Mesodermal cell (in vitro differentiated cells): ENCODE results near the gene METTL16.
"Not testable (repeated sequence)": the region's sequence is repeated elsewhere in the genome, so short reads cannot be mapped to it uniquely, and the experiment has no call there.

Experiments used
- H3K27ac ChIP-seq: 2 replicates; pipeline ENCODE4 v1.7.0; 2013; ENCODE audit warnings: mild to moderate bottlenecking, low read depth, low read length, moderate library complexity; ENCODE audit not compliant: severe bottlenecking
- H3K36me3 ChIP-seq: 2 replicates; pipeline ENCODE4 v1.7.1; 2013; ENCODE audit warnings: mild to moderate bottlenecking, low read length, moderate library complexity; ENCODE audit not compliant: control insufficient read depth, insufficient read depth
- H3K4me1 ChIP-seq: one replicate; pipeline ENCODE4 v1.7.1; 2013; ENCODE audit warnings: mild to moderate bottlenecking, low read length; ENCODE audit not compliant: insufficient read depth, control insufficient read depth, poor library complexity, severe bottlenecking
- H3K4me3 ChIP-seq: 2 replicates; pipeline ENCODE4 v1.7.0; 2013; ENCODE audit warnings: low read length, control low read depth, mild to moderate bottlenecking; ENCODE audit not compliant: insufficient read depth, poor library complexity, severe bottlenecking; ENCODE audit errors: extremely low read depth
- H3K9me3 ChIP-seq: 2 replicates; pipeline ENCODE4 v1.7.1; 2013; ENCODE audit warnings: mild to moderate bottlenecking, low read length, moderate library complexity; ENCODE audit not compliant: control insufficient read depth
- WGBS, 2 experiments: methylation state at CpG; one replicate each; pipeline ENCODE4 v1.1.5; 2013; ENCODE audit warnings: missing lambda C conversion rate in 2 of 2; ENCODE audit not compliant: insufficient coverage in 2 of 2; 5-methylcytosine and 5-hydroxymethylcytosine counted together

METTL16 gene

DNA sequence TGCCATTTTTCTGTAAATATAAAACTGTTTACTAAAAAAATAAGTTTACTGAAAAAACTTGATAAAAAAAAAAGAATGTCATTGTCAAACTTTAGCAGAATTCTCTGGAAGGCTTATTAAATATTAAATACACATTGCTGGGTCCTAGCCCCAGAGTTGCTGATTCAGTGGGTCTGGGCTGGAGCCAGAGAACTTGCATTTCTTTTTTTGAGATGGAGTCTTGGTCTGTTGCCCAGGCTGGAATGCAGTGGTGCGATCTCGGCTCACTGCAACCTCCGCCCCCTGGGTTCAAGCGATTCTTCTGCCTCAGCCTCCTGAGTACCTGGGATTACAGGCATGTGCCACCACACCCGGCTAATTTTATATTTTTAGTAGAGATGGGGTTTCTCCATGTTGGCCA, 25.9 kb upstream of the METTL16 start:
- H3K27ac ChIP-seq, H3K9me3 ChIP-seq: not testable (repeated sequence)
- WGBS, 2 experiments, result 83 to 96% methylated on average over 1 to 5 of the region's 5 CpGs

GRCh38 chr17:2532146-2532720, 20.5 kb upstream of the METTL16 start:
- H3K9me3 ChIP-seq, result no peaks in the 10 kb centered on the region
- H3K36me3 ChIP-seq, result no peaks in the 10 kb centered on the region
- 91 to 93% methylated on average over 14 to 29 of the region's 37 CpGs for WGBS, 2 experiments
- no peak overlapping the region for H3K4me3 ChIP-seq
- H3K4me1 ChIP-seq, result no peaks in the 10 kb centered on the region
- no peak overlapping the region for H3K27ac ChIP-seq

More for the DNA sequence above, 25.9 kb upstream of the METTL16 start:
- H3K36me3 ChIP-seq, H3K4me3 ChIP-seq, H3K4me1 ChIP-seq: not testable (repeated sequence)

DNA sequence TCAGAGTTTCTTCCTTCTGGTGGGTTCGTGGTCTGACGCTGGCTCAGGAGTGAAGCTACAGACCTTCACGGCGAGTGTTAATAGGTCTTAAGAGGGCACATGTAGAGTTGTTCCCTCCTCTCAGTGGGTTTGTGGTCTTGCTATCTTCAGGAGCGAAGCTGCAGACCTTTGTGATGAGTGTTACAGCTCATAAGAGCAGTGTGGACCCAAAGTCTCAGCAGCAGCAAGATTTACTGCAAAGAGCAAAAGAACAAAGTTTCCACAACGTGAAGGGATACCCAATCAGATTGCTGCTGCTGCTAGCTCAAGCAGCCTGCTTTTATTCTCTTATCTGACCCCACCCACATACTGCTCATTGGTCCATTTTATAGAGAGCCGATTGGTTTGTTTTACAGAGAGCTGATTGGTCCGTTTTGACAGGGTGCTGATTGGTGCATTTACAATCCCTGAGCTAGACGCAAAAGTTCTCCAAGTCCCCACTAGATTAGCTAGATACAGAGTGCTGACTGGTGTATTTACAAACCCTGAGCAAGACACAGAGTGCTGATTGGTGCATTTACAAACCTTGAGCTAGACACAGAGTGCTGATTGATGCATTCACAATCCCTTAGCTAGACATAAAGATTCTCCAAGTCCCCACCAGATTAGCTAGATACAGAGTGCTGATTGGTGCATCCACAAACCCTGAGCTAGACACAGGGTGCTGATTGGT, 19.7 kb upstream of the METTL16 start:
- H3K9me3 ChIP-seq, H3K36me3 ChIP-seq, H3K4me1 ChIP-seq, H3K27ac ChIP-seq, H3K4me3 ChIP-seq: not testable (repeated sequence)
- WGBS, 2 experiments, result 93 to 100% methylated on average over 1 to 5 of the region's 9 CpGs

DNA sequence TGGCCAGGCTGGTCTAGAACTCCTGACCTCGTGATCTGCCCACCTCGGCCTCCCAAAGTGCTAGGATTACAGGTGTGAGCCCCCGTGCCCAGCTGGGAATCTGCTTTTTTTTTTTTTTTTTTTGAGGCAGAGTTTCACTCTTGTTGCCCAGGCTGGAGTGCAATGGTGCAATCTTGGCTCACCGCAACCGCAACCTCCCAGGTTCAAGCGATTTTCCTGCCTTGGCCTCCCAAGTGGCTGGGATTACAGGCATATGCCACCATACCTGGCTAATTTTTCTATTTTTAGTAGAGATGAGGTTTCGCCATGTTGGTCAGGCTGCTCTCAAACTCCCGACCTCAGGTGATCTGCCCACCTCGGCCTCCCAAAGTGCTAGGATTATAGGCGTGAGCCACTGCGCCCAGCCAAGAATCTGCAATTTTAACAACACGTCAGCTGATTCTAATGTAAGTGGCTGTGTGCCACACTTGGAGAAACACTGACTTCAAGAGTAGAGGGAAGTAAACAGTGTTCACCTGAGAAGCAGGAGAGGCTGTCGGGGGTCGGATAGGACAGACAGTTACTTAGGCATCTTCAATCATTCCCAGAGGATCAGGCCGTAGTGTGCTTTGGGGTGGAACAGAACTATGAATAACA, 10.2 kb upstream of the METTL16 start:
- H3K4me1 ChIP-seq, H3K4me3 ChIP-seq, H3K9me3 ChIP-seq, H3K27ac ChIP-seq, H3K36me3 ChIP-seq: not testable (repeated sequence)
- 87 to 98% methylated on average over 11 to 12 of the region's 15 CpGs for WGBS, 2 experiments

- no peaks in the 10 kb centered on the region for H3K9me3 ChIP-seq
- H3K36me3 ChIP-seq, result no peaks in the 10 kb centered on the region
- WGBS, 2 experiments, result 91 to 96% methylated on average over 5 of the region's 5 CpGs
- H3K4me3 ChIP-seq, result no peak overlapping the region
- H3K4me1 ChIP-seq, result peaks cover 4% of the 10 kb centered on the region
- H3K27ac ChIP-seq, result no peak overlapping the region
These were observed 9.6 kb upstream of the METTL16 start for GRCh38 chr17:2521257-2521656.

DNA sequence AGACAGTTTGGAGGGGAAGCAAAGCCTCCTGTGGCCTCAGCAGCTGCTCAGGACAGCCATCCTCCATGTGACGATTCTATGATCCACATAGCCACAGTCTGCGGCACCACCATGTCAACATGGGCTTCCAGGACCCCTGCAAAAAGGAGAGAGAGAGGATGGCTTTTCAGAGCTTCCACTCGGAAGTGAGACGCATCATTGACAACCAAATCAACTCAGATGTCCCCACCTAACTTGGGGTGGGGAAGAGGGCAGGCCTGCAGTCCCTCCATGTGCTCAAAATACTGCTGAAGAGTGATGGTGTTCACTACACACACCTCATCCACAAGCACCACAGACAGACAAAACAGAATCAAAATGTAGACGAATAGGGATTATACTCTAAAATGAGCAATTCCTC, 5.9 kb upstream of the METTL16 start:
- no peaks in the 10 kb centered on the region for H3K4me1 ChIP-seq
- 83 to 100% methylated on average over 1 to 3 of the region's 5 CpGs for WGBS, 2 experiments
- no peak overlapping the region for H3K27ac ChIP-seq
- H3K4me3 ChIP-seq, result no peak overlapping the region
- H3K36me3 ChIP-seq, result no peaks in the 10 kb centered on the region
- H3K9me3 ChIP-seq, result no peaks in the 10 kb centered on the region

DNA sequence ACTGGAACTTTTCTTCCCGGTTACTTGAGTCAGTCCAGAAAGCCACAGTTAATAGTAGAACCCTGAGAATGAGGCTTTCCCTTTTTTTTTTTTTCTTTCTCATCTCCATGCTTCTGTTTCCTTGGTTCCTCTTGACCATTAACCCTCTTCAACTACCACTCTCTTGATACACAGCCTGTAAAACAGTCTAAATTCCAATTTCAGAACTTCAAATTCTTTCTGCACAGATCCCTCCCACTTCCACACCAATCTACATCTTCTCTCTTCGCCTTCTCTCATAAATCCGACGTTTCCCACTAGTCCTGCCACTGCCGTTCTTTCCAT, 588 bp downstream of the METTL16 start:
- Histone ChIP-seq H3K4me3 (peak overlapping the region; percentile 65), H3K4me1 (peaks cover 5% of the 10 kb centered on the region), H3K36me3 (peaks cover 14% of the 10 kb centered on the region), H3K27ac (peak overlapping the region; percentile 98), H3K9me3 (no peaks in the 10 kb centered on the region)
- WGBS, 2 experiments, result 0 to 1% methylated on average over 5 of the region's 5 CpGs

GRCh38 chr17:2510559-2510958, 1.1 kb downstream of the METTL16 start:
- H3K27ac ChIP-seq, result peak overlapping the region; percentile 98
- WGBS, 2 experiments, result 73 to 86% methylated on average over 1 to 2 of the region's 2 CpGs
- H3K9me3 ChIP-seq, result no peaks in the 10 kb centered on the region
- H3K4me1 ChIP-seq, result peaks cover 5% of the 10 kb centered on the region
- peak overlapping the region; percentile 65 for H3K4me3 ChIP-seq
- peaks cover 16% of the 10 kb centered on the region for H3K36me3 ChIP-seq

DNA sequence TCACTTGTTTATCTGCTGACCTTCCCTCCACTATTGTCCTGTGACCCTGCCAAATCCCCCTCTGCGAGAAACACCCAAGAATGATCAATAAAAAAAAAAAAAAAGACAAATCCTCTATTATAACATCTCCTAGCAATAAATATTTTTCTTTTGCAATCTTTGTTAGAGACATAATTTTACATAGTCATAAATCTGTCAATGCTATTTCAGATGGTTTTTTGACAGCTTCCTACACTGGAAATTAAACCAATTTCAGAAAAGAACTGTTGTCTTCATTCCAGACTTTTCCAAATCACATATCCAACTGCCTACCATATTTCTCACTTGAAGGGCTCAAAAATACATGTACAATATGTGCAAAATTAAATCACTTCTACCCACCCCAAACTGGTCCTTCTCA, 3.7 kb downstream of the METTL16 start:
- peaks cover 21% of the 10 kb centered on the region for H3K36me3 ChIP-seq
- H3K9me3 ChIP-seq, result no peaks in the 10 kb centered on the region
- H3K4me3 ChIP-seq, result no peak overlapping the region
- WGBS, 2 experiments, result no CpG with 5 or more reads among the region's 1 CpG
- H3K4me1 ChIP-seq, result peaks cover 5% of the 10 kb centered on the region
- H3K27ac ChIP-seq, result no peak overlapping the region

DNA sequence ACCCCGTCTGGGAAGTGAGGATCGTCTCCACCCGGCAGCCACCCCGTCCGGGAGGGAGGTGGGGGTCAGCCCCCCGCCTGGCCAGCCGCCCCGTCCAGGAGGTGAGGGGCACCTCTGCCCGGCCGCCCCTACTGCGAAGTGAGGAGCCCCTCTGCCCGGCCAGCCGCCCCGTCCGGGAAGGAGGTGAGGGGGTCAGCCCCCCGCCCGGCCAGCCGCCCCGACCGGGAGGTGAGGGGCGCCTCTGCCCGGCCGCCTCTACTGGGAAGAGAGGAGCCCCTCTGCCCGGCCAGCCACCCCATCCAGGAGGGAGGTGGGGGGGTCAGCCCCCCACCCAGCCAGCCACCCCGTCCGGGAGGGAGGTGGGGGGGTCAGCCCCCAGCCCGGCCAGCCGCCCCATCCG, 4.7 kb downstream of the METTL16 start:
- H3K4me3 ChIP-seq, H3K27ac ChIP-seq, H3K9me3 ChIP-seq, H3K4me1 ChIP-seq: not testable (repeated sequence)
- H3K36me3 ChIP-seq, result peaks cover 24% of the 10 kb centered on the region
- 96 to 97% methylated on average over 6 to 11 of the region's 29 CpGs for WGBS, 2 experiments

DNA sequence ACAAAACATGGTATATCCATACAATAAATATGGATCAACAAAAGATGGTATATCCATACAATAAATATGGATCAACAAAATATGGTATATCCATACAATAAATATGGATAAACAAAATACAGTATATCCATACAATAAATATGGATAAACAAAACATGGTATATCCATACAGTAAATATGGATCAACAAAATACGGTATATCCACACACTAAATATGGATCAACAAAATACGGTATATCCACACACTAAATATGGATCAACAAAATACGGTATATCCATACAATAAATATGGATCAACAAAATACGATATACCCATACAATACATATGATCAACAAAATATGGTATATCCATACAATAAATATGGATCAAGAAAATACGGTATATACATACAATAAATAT, 8.1 kb downstream of the METTL16 start:
- Histone ChIP-seq H3K36me3 (peaks cover 48% of the 10 kb centered on the region), H3K27ac (no peak overlapping the region), H3K9me3 (no peaks in the 10 kb centered on the region), H3K4me1 (peaks cover 2% of the 10 kb centered on the region), H3K4me3 (no peak overlapping the region)
- WGBS, 2 experiments, result 93 to 100% methylated on average over 1 to 3 of the region's 5 CpGs
